Stimulated activated CD8-positive, alpha-beta memory T cell treated with anti-CD3 and anti-CD28 coated beads, Interleukin-4, amount 100 ng/mL, for 48 hours (primary cell): ENCODE data around the gene EGFLAM.

Source experiments
- DNase-seq: peaks from one replicate; pipeline ENCODE4 v3.0.0-alpha.2; 2020

The EGFLAM gene

GRCh38 chr5:38452201-38452600, 193.8 kb downstream of the EGFLAM start:
- no peak for DNase-seq

- peak; percentile 38 for DNase-seq
Observed at GRCh38 chr5:38453506-38453905, 195.1 kb downstream of the EGFLAM start.

- no peak for DNase-seq
Observed at GRCh38 chr5:38453921-38454320, 195.6 kb downstream of the EGFLAM start.

GRCh38 chr5:38455796-38456330, 197.5 kb downstream of the EGFLAM start:
- DNase-seq = no peak

- no peak for DNase-seq
Observed at GRCh38 chr5:38456657-38457399, 198.5 kb downstream of the EGFLAM start.

- DNase-seq = no peak
Observed at GRCh38 chr5:38458174-38458573, 199.8 kb downstream of the EGFLAM start.

GRCh38 chr5:38462976-38463633, 204.7 kb downstream of the EGFLAM start:
- DNase-seq = no peak

- no peak for DNase-seq
Observed at GRCh38 chr5:38463634-38464521, 205.5 kb downstream of the EGFLAM start.

GRCh38 chr5:38465061-38465460, 206.7 kb downstream of the EGFLAM start:
- DNase-seq = no peak

GRCh38 chr5:38465702-38466423, 207.5 kb downstream of the EGFLAM start:
- no peak for DNase-seq

- DNase-seq = no peak
Observed at GRCh38 chr5:38466424-38467189, 208.2 kb downstream of the EGFLAM start.

GRCh38 chr5:38467353-38468040, 209.1 kb downstream of the EGFLAM start:
- no peak for DNase-seq

GRCh38 chr5:38468202-38468673, 209.9 kb downstream of the EGFLAM start:
- DNase-seq = no peak

- DNase-seq = no peak
Observed at GRCh38 chr5:38468978-38469706, 210.8 kb downstream of the EGFLAM start.

- no peak for DNase-seq
Observed at GRCh38 chr5:38469707-38470267, 211.4 kb downstream of the EGFLAM start.

GRCh38 chr5:38471709-38472108, 213.3 kb downstream of the EGFLAM start:
- no peak for DNase-seq

- no peak for DNase-seq
Observed at GRCh38 chr5:38472541-38472940, 214.2 kb downstream of the EGFLAM start.

- no peak for DNase-seq
Observed at GRCh38 chr5:38473008-38473407, 214.6 kb downstream of the EGFLAM start.

GRCh38 chr5:38478166-38478565, 219.8 kb downstream of the EGFLAM start:
- DNase-seq = no peak

- DNase-seq = no peak
Observed at GRCh38 chr5:38478878-38479277, 220.5 kb downstream of the EGFLAM start.
